ENCODE results near the gene HEATR5A.

GRCh38 chr14:31441273-31442111, 21.1 kb upstream of the HEATR5A start:
- no peak for TF ChIP-seq CTCF (conservative IDR thresholded peaks at IDR 0.05 in 1 of 2, IDR thresholded peaks at IDR 0.05 in 1 of 2; ENCODE audit: low read depth in 1 of 2, low read length in 2 of 2)
- no peak for TF ChIP-seq EZH2 (IDR thresholded peaks at IDR 0.05; ENCODE audit: low read length, missing control alignments)

All from fibroblast of lung (primary cell).